ENCODE measurements around the gene ARHGAP42.

GRCh38 chr11:100794446-100794845, 107.4 kb downstream of the ARHGAP42 start:
- TF ChIP-seq BHLHE40 (IDR thresholded peaks at IDR 0.05; ENCODE audit: low read depth, low read length) (no peak), MAZ (IDR thresholded peaks at IDR 0.05; ENCODE audit: borderline replicate concordance, low read depth, low read length) (no peak), CTCF (conservative IDR thresholded peaks at IDR 0.05; ENCODE audit: low read depth, low read length) (no peak), POLR2A (IDR thresholded peaks at IDR 0.05; ENCODE audit: low read depth, low read length) (no peak), USF2 (IDR thresholded peaks at IDR 0.05; ENCODE audit: low read depth, low read length) (no peak), CEBPB (IDR thresholded peaks at IDR 0.05; ENCODE audit: low read depth, low read length) (no peak)
- TF ChIP-seq, protein P1, sequence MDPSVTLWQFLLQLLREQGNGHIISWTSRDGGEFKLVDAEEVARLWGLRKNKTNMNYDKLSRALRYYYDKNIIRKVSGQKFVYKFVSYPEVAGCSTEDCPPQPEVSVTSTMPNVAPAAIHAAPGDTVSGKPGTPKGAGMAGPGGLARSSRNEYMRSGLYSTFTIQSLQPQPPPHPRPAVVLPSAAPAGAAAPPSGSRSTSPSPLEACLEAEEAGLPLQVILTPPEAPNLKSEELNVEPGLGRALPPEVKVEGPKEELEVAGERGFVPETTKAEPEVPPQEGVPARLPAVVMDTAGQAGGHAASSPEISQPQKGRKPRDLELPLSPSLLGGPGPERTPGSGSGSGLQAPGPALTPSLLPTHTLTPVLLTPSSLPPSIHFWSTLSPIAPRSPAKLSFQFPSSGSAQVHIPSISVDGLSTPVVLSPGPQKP (IDR thresholded peaks at IDR 0.05; ENCODE audit: borderline replicate concordance, low read depth, low read length) = no peak

All from IMR-90 (cell line).